Measurements from ENCODE around the gene GMEB2. TPM values are rescaled to one million over a fixed set of nuclear protein-coding genes. Genes with fewer than 3 reads are reported as not detected.

The GMEB2 gene
- total and polyA plus RNA-seq, 10 of the 15 experiments (the other 5 are each of a cell fraction or from before 2014, with no cell fraction given), result 0.08 to 15.1 (median 6.9) TPM

DNA sequence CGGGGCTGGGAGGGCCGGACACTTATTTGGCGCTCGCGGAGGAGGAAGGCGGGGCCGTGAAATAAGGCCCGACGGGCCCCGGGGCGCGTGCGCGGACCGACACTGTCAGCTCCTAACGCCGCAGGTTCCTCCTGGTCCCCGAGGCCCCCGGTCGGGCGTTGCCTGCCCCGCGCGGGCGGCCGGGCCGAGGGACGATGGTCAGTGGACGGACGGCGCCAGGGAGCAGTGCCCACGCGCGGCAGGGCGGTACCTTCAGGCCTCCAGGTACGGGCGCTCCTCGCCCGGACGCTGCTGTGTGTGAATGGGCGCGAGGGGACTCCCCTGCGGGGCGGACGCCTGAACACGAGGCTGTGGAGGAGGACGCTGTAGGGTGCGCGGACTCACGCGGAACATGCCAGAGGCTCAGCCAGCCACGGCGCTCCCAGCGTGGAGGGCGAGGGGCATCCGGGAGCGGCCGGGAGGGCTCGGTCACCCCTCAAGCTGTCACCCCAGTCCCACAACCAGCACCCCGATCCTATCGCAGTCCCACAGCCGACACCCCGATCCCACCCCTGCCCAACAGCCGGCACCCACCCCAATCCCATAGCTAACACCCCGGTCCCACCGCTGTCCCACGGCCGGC lies 339 bp upstream of the GMEB2 start (continued):
- TF ChIP-seq HDAC6 (IDR thresholded peaks at IDR 0.05; ENCODE audit: unreplicated experiment) (no peak), HDAC2 (IDR thresholded peaks at IDR 0.05) (no peak), FOXM1 (IDR thresholded peaks at IDR 0.05; ENCODE audit: low read depth, low read length) (no peak), MYB (IDR thresholded peaks at IDR 0.05; ENCODE audit: borderline replicate concordance, low read depth, low read length) (no peak), RAD21 (IDR thresholded peaks at IDR 0.05; ENCODE audit: insufficient read depth, low read depth, low read length) (no peak), ZNF217 (IDR thresholded peaks at IDR 0.05) (no peak), RCOR1 (conservative IDR thresholded peaks at IDR 0.05; ENCODE audit: low read depth, low read length) (no peak), MEF2B (IDR thresholded peaks at IDR 0.05; ENCODE audit: partially characterized antibody, poor library complexity, severe bottlenecking) (peak; percentile 19), JUND (IDR thresholded peaks at IDR 0.05; ENCODE audit: low read depth, low read length) (no peak), ZNF622 (IDR thresholded peaks at IDR 0.05) (no peak), JUNB (IDR thresholded peaks at IDR 0.05) (no peak), ZNF24 (IDR thresholded peaks at IDR 0.05) (no peak), NFIC (IDR thresholded peaks at IDR 0.05; ENCODE audit: low read depth, low read length) (no peak)
- TF ChIP-seq, protein P1, sequence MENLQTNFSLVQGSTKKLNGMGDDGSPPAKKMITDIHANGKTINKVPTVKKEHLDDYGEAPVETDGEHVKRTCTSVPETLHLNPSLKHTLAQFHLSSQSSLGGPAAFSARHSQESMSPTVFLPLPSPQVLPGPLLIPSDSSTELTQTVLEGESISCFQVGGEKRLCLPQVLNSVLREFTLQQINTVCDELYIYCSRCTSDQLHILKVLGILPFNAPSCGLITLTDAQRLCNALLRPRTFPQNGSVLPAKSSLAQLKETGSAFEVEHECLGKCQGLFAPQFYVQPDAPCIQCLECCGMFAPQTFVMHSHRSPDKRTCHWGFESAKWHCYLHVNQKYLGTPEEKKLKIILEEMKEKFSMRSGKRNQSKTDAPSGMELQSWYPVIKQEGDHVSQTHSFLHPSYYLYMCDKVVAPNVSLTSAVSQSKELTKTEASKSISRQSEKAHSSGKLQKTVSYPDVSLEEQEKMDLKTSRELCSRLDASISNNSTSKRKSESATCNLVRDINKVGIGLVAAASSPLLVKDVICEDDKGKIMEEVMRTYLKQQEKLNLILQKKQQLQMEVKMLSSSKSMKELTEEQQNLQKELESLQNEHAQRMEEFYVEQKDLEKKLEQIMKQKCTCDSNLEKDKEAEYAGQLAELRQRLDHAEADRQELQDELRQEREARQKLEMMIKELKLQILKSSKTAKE (IDR thresholded peaks at IDR 0.05; ENCODE audit: low read depth, poor library complexity, severe bottlenecking), result no peak
- TF ChIP-seq, protein P2, sequence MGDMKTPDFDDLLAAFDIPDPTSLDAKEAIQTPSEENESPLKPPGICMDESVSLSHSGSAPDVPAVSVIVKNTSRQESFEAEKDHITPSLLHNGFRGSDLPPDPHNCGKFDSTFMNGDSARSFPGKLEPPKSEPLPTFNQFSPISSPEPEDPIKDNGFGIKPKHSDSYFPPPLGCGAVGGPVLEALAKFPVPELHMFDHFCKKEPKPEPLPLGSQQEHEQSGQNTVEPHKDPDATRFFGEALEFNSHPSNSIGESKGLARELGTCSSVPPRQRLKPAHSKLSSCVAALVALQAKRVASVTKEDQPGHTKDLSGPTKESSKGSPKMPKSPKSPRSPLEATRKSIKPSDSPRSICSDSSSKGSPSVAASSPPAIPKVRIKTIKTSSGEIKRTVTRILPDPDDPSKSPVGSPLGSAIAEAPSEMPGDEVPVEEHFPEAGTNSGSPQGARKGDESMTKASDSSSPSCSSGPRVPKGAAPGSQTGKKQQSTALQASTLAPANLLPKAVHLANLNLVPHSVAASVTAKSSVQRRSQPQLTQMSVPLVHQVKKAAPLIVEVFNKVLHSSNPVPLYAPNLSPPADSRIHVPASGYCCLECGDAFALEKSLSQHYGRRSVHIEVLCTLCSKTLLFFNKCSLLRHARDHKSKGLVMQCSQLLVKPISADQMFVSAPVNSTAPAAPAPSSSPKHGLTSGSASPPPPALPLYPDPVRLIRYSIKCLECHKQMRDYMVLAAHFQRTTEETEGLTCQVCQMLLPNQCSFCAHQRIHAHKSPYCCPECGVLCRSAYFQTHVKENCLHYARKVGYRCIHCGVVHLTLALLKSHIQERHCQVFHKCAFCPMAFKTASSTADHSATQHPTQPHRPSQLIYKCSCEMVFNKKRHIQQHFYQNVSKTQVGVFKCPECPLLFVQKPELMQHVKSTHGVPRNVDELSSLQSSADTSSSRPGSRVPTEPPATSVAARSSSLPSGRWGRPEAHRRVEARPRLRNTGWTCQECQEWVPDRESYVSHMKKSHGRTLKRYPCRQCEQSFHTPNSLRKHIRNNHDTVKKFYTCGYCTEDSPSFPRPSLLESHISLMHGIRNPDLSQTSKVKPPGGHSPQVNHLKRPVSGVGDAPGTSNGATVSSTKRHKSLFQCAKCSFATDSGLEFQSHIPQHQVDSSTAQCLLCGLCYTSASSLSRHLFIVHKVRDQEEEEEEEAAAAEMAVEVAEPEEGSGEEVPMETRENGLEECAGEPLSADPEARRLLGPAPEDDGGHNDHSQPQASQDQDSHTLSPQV (IDR thresholded peaks at IDR 0.05), result 0 out of 2 replicates have a peak, but pooled peaks have one; percentile 28
- TF ChIP-seq, protein P3, sequence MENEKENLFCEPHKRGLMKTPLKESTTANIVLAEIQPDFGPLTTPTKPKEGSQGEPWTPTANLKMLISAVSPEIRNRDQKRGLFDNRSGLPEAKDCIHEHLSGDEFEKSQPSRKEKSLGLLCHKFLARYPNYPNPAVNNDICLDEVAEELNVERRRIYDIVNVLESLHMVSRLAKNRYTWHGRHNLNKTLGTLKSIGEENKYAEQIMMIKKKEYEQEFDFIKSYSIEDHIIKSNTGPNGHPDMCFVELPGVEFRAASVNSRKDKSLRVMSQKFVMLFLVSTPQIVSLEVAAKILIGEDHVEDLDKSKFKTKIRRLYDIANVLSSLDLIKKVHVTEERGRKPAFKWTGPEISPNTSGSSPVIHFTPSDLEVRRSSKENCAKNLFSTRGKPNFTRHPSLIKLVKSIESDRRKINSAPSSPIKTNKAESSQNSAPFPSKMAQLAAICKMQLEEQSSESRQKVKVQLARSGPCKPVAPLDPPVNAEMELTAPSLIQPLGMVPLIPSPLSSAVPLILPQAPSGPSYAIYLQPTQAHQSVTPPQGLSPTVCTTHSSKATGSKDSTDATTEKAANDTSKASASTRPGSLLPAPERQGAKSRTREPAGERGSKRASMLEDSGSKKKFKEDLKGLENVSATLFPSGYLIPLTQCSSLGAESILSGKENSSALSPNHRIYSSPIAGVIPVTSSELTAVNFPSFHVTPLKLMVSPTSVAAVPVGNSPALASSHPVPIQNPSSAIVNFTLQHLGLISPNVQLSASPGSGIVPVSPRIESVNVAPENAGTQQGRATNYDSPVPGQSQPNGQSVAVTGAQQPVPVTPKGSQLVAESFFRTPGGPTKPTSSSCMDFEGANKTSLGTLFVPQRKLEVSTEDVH (IDR thresholded peaks at IDR 0.05; ENCODE audit: low read depth, partially characterized antibody), result no peak
- TF ChIP-seq, protein P4, sequence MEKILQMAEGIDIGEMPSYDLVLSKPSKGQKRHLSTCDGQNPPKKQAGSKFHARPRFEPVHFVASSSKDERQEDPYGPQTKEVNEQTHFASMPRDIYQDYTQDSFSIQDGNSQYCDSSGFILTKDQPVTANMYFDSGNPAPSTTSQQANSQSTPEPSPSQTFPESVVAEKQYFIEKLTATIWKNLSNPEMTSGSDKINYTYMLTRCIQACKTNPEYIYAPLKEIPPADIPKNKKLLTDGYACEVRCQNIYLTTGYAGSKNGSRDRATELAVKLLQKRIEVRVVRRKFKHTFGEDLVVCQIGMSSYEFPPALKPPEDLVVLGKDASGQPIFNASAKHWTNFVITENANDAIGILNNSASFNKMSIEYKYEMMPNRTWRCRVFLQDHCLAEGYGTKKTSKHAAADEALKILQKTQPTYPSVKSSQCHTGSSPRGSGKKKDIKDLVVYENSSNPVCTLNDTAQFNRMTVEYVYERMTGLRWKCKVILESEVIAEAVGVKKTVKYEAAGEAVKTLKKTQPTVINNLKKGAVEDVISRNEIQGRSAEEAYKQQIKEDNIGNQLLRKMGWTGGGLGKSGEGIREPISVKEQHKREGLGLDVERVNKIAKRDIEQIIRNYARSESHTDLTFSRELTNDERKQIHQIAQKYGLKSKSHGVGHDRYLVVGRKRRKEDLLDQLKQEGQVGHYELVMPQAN (conservative IDR thresholded peaks at IDR 0.05), result peak; percentile 86
- TF ChIP-seq, protein P5, sequence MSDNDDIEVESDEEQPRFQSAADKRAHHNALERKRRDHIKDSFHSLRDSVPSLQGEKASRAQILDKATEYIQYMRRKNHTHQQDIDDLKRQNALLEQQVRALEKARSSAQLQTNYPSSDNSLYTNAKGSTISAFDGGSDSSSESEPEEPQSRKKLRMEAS (IDR thresholded peaks at IDR 0.05; ENCODE audit: low read depth, low read length), result peak; percentile 82; the same call in 1 of the 2 replicates
